Nephron (organoid): ENCODE results near the gene ATP1A1.
A peak's percentile ranks its signal among the peaks of the same experiment; 100 is the strongest.

Source experiments
- H3K27ac Mint-ChIP-seq, 3 experiments: 2 replicates each; pipeline ENCODE4 v1.8.0; 2020; ENCODE audit warnings: mixed read lengths in 3 of 3, mild to moderate bottlenecking in 2 of 3, moderate library complexity in 1 of 3
- H3K27me3 Mint-ChIP-seq: 2 replicates; pipeline ENCODE4 v1.8.0; 2021; ENCODE audit warnings: low read depth, mild to moderate bottlenecking, moderate library complexity, mixed read lengths
- H3K36me3 Mint-ChIP-seq: 2 replicates; pipeline ENCODE4 v1.8.0; 2020; ENCODE audit warnings: low read depth, mixed read lengths
- H3K4me1 Mint-ChIP-seq: 2 replicates; pipeline ENCODE4 v1.8.0; 2020; ENCODE audit warnings: mixed read lengths
- H3K4me3 Mint-ChIP-seq, 3 experiments: 2 replicates each; pipeline ENCODE4 v1.8.0; 2020; ENCODE audit warnings: mild to moderate bottlenecking in 3 of 3, mixed read lengths in 3 of 3, moderate library complexity in 2 of 3
- H3K9me3 Mint-ChIP-seq: 2 replicates; pipeline ENCODE4 v1.8.0; 2020; ENCODE audit warnings: mixed read lengths
- CTCF ChIP-seq, 3 experiments: fragments of 200-600 bp; sonication (generic); IDR thresholded peaks; one replicate each; pipeline ENCODE4 v1.5.0; 2021; ENCODE audit warnings: antibody characterized with exemption in 3 of 3; ENCODE audit not compliant: unreplicated experiment in 3 of 3

ATP1A1 gene

GRCh38 chr1:116405241-116406135 is 32.4 kb downstream of the ATP1A1 start:
- H3K27ac Mint-ChIP-seq, result peak overlapping the region in 1 of 3 experiments; percentile 29
- no peaks in the 10 kb centered on the region for H3K27me3 Mint-ChIP-seq
- TF ChIP-seq CTCF (IDR thresholded peaks at IDR 0.05; ENCODE audit: unreplicated experiment in 3 of 3), result no peak
- H3K9me3 Mint-ChIP-seq, result no peaks in the 10 kb centered on the region
- H3K4me3 Mint-ChIP-seq, result no peak overlapping the region
- peaks cover 5% of the 10 kb centered on the region for H3K4me1 Mint-ChIP-seq
- peaks cover 73% of the 10 kb centered on the region for H3K36me3 Mint-ChIP-seq

DNA sequence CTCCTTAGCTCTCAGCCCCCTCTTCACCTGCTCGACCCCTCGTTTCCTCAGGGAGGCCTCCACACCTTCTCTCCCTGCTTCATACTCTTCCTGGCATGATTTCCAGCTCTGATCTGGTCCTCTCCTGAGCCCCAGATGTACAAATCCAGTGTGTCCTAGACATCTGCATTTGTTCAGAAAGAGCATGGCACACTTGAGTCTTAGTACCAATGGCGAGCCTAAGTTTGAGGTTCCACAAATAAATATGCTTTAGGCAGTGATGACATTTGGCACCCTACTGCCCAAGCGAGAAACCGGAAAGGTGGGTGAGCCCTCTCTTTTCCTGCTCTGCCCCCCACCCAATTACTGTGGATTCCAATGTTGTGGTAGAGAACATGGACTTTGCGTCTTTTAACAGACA is 34.0 kb downstream of the ATP1A1 start:
- peak overlapping the region in 1 of 3 experiments; percentile 70 for H3K27ac Mint-ChIP-seq
- H3K27me3 Mint-ChIP-seq, result no peaks in the 10 kb centered on the region
- no peak for TF ChIP-seq CTCF (IDR thresholded peaks at IDR 0.05; ENCODE audit: unreplicated experiment in 3 of 3)
- H3K4me3 Mint-ChIP-seq, result no peak overlapping the region
- no peaks in the 10 kb centered on the region for H3K9me3 Mint-ChIP-seq
- no peaks in the 10 kb centered on the region for H3K4me1 Mint-ChIP-seq
- H3K36me3 Mint-ChIP-seq, result peaks cover 61% of the 10 kb centered on the region

GRCh38 chr1:116408193-116408592 is 35.1 kb downstream of the ATP1A1 start:
- Mint-ChIP-seq H3K36me3 (peaks cover 50% of the 10 kb centered on the region), H3K4me1 (no peaks in the 10 kb centered on the region)

GRCh38 chr1:116408803-116409720 is 36.0 kb downstream of the ATP1A1 start:
- no peak for TF ChIP-seq CTCF (IDR thresholded peaks at IDR 0.05; ENCODE audit: unreplicated experiment in 3 of 3)
- no peaks in the 10 kb centered on the region for H3K4me1 Mint-ChIP-seq
- H3K27ac Mint-ChIP-seq, result peak overlapping the region in 1 of 3 experiments; percentile 82
- no peaks in the 10 kb centered on the region for H3K9me3 Mint-ChIP-seq
- H3K27me3 Mint-ChIP-seq, result no peaks in the 10 kb centered on the region
- H3K4me3 Mint-ChIP-seq, result no peak overlapping the region
- peaks cover 41% of the 10 kb centered on the region for H3K36me3 Mint-ChIP-seq

More at GRCh38 chr1:116408193-116408592, 35.1 kb downstream of the ATP1A1 start:
- Mint-ChIP-seq H3K9me3 (no peaks in the 10 kb centered on the region), H3K27ac (peak overlapping the region in 1 of 3 experiments; percentile 59), H3K27me3 (no peaks in the 10 kb centered on the region), H3K4me3 (no peak overlapping the region)
- TF ChIP-seq CTCF (IDR thresholded peaks at IDR 0.05; ENCODE audit: unreplicated experiment in 3 of 3), result no peak

DNA sequence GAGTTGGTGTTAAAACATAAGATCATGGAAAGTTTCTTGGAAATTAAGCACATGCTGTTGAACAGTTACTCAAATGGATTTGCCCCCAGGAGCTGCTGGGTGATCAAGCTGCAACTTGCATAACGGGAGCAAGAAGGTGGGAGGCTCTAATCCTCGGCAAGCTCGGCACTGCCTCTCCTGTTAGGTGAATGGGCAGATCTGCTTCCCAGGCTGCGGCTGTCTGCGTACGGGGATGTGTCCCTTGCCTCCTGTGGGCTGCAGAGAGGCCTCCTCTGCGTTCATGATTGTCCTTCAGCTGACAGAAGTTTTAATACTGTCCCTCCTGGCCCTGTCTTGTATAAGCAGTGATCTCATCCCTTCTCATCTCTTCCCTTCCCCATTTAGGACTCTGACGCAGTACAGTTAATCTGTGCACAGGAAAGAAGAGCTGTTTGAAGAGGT is 36.7 kb downstream of the ATP1A1 start:
- TF ChIP-seq CTCF (IDR thresholded peaks at IDR 0.05; ENCODE audit: unreplicated experiment in 3 of 3), result no peak
- no peaks in the 10 kb centered on the region for H3K27me3 Mint-ChIP-seq
- H3K9me3 Mint-ChIP-seq, result no peaks in the 10 kb centered on the region
- peak overlapping the region; percentile 8 to 82 (median 55) for H3K27ac Mint-ChIP-seq
- peaks cover 34% of the 10 kb centered on the region for H3K36me3 Mint-ChIP-seq
- H3K4me1 Mint-ChIP-seq, result no peaks in the 10 kb centered on the region
- no peak overlapping the region for H3K4me3 Mint-ChIP-seq
